ENCODE data around the gene CAMTA1.

The CAMTA1 gene

GRCh38 chr1:7449750-7450149 lies 664.5 kb downstream of the CAMTA1 start:
- Histone ChIP-seq H3K9me3 (ENCODE audit: insufficient read depth, low read length) (no peaks in the 10 kb centered on the region), H3K9me2 (replicated peaks; ENCODE audit: insufficient read depth, low read length) (no peaks in the 10 kb centered on the region), H3K27me3 (ENCODE audit: low read length) (no peaks in the 10 kb centered on the region), H3F3A (ENCODE audit: insufficient read depth) (no peaks in the 10 kb centered on the region), H3K4me2 (ENCODE audit: low read depth, low read length, poor library complexity, severe bottlenecking) (no peak overlapping the region), H3K9ac (ENCODE audit: low read length) (no peak overlapping the region), H3K27ac (ENCODE audit: low read depth, low read length) (no peak overlapping the region), H2AFZ (ENCODE audit: low read depth, low read length, severe bottlenecking) (no peak overlapping the region), H3K79me2 (ENCODE audit: insufficient read depth, low read length) (no peaks in the 10 kb centered on the region), H3K4me3 (ENCODE audit: insufficient read depth, low read length, poor library complexity, severe bottlenecking) (no peak overlapping the region), H3K36me3 (ENCODE audit: low read length) (no peaks in the 10 kb centered on the region), H4K20me1 (ENCODE audit: low read depth, low read length) (no peaks in the 10 kb centered on the region)
- TF ChIP-seq EZH2phosphoT487 (conservative IDR thresholded peaks at IDR 0.05; ENCODE audit: low read length) (no peak), CTCF (IDR thresholded peaks at IDR 0.05; ENCODE audit: insufficient read depth, low read length, poor library complexity, severe bottlenecking) (no peak)

- H2AFZ ChIP-seq (ENCODE audit: low read depth, low read length, severe bottlenecking) = no peak overlapping the region
- no peak overlapping the region for H3K9ac ChIP-seq (ENCODE audit: low read length)
- no peaks in the 10 kb centered on the region for H3K27me3 ChIP-seq (ENCODE audit: low read length)
- H3K79me2 ChIP-seq (ENCODE audit: insufficient read depth, low read length) = no peaks in the 10 kb centered on the region
- no peak overlapping the region for H3K27ac ChIP-seq (ENCODE audit: low read depth, low read length)
- no peaks in the 10 kb centered on the region for H3K36me3 ChIP-seq (ENCODE audit: low read length)
- TF ChIP-seq CTCF (IDR thresholded peaks at IDR 0.05; ENCODE audit: insufficient read depth, low read length, poor library complexity, severe bottlenecking) (no peak), EZH2phosphoT487 (conservative IDR thresholded peaks at IDR 0.05; ENCODE audit: low read length) (no peak)
- H3K9me2 ChIP-seq (replicated peaks; ENCODE audit: insufficient read depth, low read length) = no peaks in the 10 kb centered on the region
- H3F3A ChIP-seq (ENCODE audit: insufficient read depth) = no peaks in the 10 kb centered on the region
- H4K20me1 ChIP-seq (ENCODE audit: low read depth, low read length) = no peaks in the 10 kb centered on the region
- no peaks in the 10 kb centered on the region for H3K9me3 ChIP-seq (ENCODE audit: insufficient read depth, low read length)
- H3K4me2 ChIP-seq (ENCODE audit: low read depth, low read length, poor library complexity, severe bottlenecking) = no peak overlapping the region
- no peak overlapping the region for H3K4me3 ChIP-seq (ENCODE audit: insufficient read depth, low read length, poor library complexity, severe bottlenecking)
Observed at GRCh38 chr1:7450838-7451237, 665.6 kb downstream of the CAMTA1 start.

- no peak overlapping the region for H3K4me3 ChIP-seq (ENCODE audit: insufficient read depth, low read length, poor library complexity, severe bottlenecking)
- TF ChIP-seq EZH2phosphoT487 (conservative IDR thresholded peaks at IDR 0.05; ENCODE audit: low read length) (no peak), CTCF (IDR thresholded peaks at IDR 0.05; ENCODE audit: insufficient read depth, low read length, poor library complexity, severe bottlenecking) (no peak)
- no peaks in the 10 kb centered on the region for H3K9me3 ChIP-seq (ENCODE audit: insufficient read depth, low read length)
- H3F3A ChIP-seq (ENCODE audit: insufficient read depth) = no peaks in the 10 kb centered on the region
- H3K9ac ChIP-seq (ENCODE audit: low read length) = no peak overlapping the region
- H2AFZ ChIP-seq (ENCODE audit: low read depth, low read length, severe bottlenecking) = no peak overlapping the region
- no peaks in the 10 kb centered on the region for H3K27me3 ChIP-seq (ENCODE audit: low read length)
- no peaks in the 10 kb centered on the region for H3K36me3 ChIP-seq (ENCODE audit: low read length)
- no peaks in the 10 kb centered on the region for H4K20me1 ChIP-seq (ENCODE audit: low read depth, low read length)
- H3K9me2 ChIP-seq (replicated peaks; ENCODE audit: insufficient read depth, low read length) = no peaks in the 10 kb centered on the region
- no peak overlapping the region for H3K27ac ChIP-seq (ENCODE audit: low read depth, low read length)
- no peak overlapping the region for H3K4me2 ChIP-seq (ENCODE audit: low read depth, low read length, poor library complexity, severe bottlenecking)
- H3K79me2 ChIP-seq (ENCODE audit: insufficient read depth, low read length) = no peaks in the 10 kb centered on the region
Observed at GRCh38 chr1:7453038-7453437, 667.8 kb downstream of the CAMTA1 start.

Measured in SU-DHL-6 (cell line).